Left lung (tissue), 10 donors: ENCODE measurements around the gene ANKS3. TPM values are rescaled to one million over a fixed set of nuclear protein-coding genes. Genes with fewer than 3 reads are reported as not detected.
A peak's percentile ranks its signal among the peaks of the same experiment; 100 is the strongest.

ENCODE experiments used
- ATAC-seq: fragments of 200-7000 bp; cut with Tn5 transposase; one replicate; pipeline ENCODE4 v1.9.1; 2020; ENCODE audit warnings: moderate library complexity
- DNase-seq, 4 donors: peaks; one replicate each; pipeline ENCODE4 v3.0.0-alpha.2; 2013 to 2020
- H3K27ac ChIP-seq, 2 donors: fragments of 200-600 bp; sonication (generic) in 1 of 2; one replicate each; pipeline versions ENCODE4 v1.5.0 to v1.8.0; 2020 to 2021
- H3K27me3 ChIP-seq, 2 donors: fragments of 200-600 bp; sonication (generic) in 1 of 2; one replicate each; pipeline versions ENCODE4 v1.5.0 to v1.8.0; 2020 to 2021
- H3K36me3 ChIP-seq, 2 donors: fragments of 200-600 bp; sonication (generic) in 1 of 2; one replicate each; pipeline versions ENCODE4 v1.5.0 to v1.8.0; 2020 to 2021
- H3K4me1 ChIP-seq, 2 donors: fragments of 200-600 bp; one replicate each; pipeline ENCODE4 v1.8.0; 2021
- H3K4me3 ChIP-seq, 2 donors: fragments of 200-600 bp; sonication (generic) in 1 of 2; one replicate each; pipeline versions ENCODE4 v1.5.0 to v1.8.0; 2020 to 2021; ENCODE audit warnings: mild to moderate bottlenecking in 1 of 2
- H3K9me3 ChIP-seq, 2 donors: fragments of 200-600 bp; sonication (generic) in 1 of 2; one replicate each; pipeline versions ENCODE4 v1.5.0 to v1.8.0; 2020 to 2021
- CTCF ChIP-seq, 2 donors: fragments of 200-600 bp; sonication (generic) in 1 of 2; IDR thresholded peaks; one replicate each; pipeline versions ENCODE4 v1.5.0 to v1.8.0; 2021; ENCODE audit warnings: antibody characterized with exemption in 2 of 2
- intact Hi-C, 2 donors: fragments of 100-400 bp; cut with DNase I; formaldehyde crosslinking; loops; one replicate each; pipeline versions ENCODE4 v1.11.2 to v1.14.2; 2022
- polyA plus RNA-seq, 6 donors: library from polyadenylated mRNA; unstranded; fragments of 120-200 nt; gene quantifications; one replicate each; pipeline ENCODE4 v1.2.1, GENCODE V29; 2013; ENCODE audit not compliant: insufficient read length in 6 of 6
- total RNA-seq, 2 donors: library from RNA; stranded (reverse); fragmentation: NEBNext Ultra II Directional; extraction: Animal tissue kit (Norgen Biotek cat#: 25700); gene quantifications; one replicate each; pipeline ENCODE4 v1.2.1, GENCODE V29; 2021
- donor health status: DM: no; HTN: yes; CAD: no.
- donor health status: DM: no; HTN: no; CAD: no.

ANKS3 gene
- total and polyA plus RNA-seq, 8 donors = 16.1 to 32.8 (median 26.7) TPM

- H3K36me3 ChIP-seq = peaks cover 0 to 71% of the 10 kb centered on the region in 2 donors
Observed at GRCh38 chr16:4680673-4681470, 53.2 kb downstream of the ANKS3 start.

GRCh38 chr16:4679850-4680636 is 54.0 kb downstream of the ANKS3 start:
- intact Hi-C loops = no loop called here
- peak overlapping the region; percentile 1 to 39 for H3K4me3 ChIP-seq
- peaks cover 4 to 61% of the 10 kb centered on the region in 2 donors for H3K4me1 ChIP-seq

More at GRCh38 chr16:4680673-4681470, 53.2 kb downstream of the ANKS3 start:
- H3K27ac ChIP-seq = peak overlapping the region; percentile 88 to 91
- H3K4me3 ChIP-seq = peak overlapping the region; percentile 1 to 39
- intact Hi-C loops = no loop called here
- peaks cover 4 to 55% of the 10 kb centered on the region in 2 donors for H3K4me1 ChIP-seq
- ATAC-seq (peak; percentile 29), DNase-seq (peak in 1 of 4 donors; percentile 81)
- no peaks in the 10 kb centered on the region for H3K9me3 ChIP-seq
- H3K27me3 ChIP-seq = no peaks in the 10 kb centered on the region
- no peak for TF ChIP-seq CTCF (IDR thresholded peaks at IDR 0.05)

GRCh38 chr16:4679156-4679849 is 54.8 kb downstream of the ANKS3 start:
- H3K27me3 ChIP-seq = no peaks in the 10 kb centered on the region
- no peak for TF ChIP-seq CTCF (IDR thresholded peaks at IDR 0.05)
- H3K4me1 ChIP-seq = peaks cover 4 to 61% of the 10 kb centered on the region in 2 donors
- peak in 1 of 4 donors; percentile 85 for DNase-seq
- no peaks in the 10 kb centered on the region for H3K9me3 ChIP-seq
- peak overlapping the region; percentile 88 to 91 for H3K27ac ChIP-seq
- peak overlapping the region; percentile 1 to 39 for H3K4me3 ChIP-seq
- no peak for ATAC-seq
- H3K36me3 ChIP-seq = peaks cover 0 to 63% of the 10 kb centered on the region in 2 donors
- intact Hi-C loops = no loop called here

More at GRCh38 chr16:4679850-4680636, 54.0 kb downstream of the ANKS3 start:
- ATAC-seq = peak; percentile 64
- Histone ChIP-seq H3K9me3 (no peaks in the 10 kb centered on the region), H3K27ac (peak overlapping the region; percentile 88 to 91), H3K36me3 (peaks cover 0 to 69% of the 10 kb centered on the region in 2 donors), H3K27me3 (no peaks in the 10 kb centered on the region)
- TF ChIP-seq CTCF (IDR thresholded peaks at IDR 0.05) = no peak
- DNase-seq = peak; percentile 40 to 97 (median 82)

- Histone ChIP-seq H3K4me1 (peaks cover 4 to 61% of the 10 kb centered on the region in 2 donors), H3K9me3 (no peaks in the 10 kb centered on the region), H3K27me3 (no peaks in the 10 kb centered on the region), H3K27ac (peak overlapping the region; percentile 88 to 91), H3K36me3 (peaks cover 0 to 63% of the 10 kb centered on the region in 2 donors), H3K4me3 (no peak overlapping the region)
- DNase-seq (no peak), ATAC-seq (no peak)
- intact Hi-C loops = no loop called here
- TF ChIP-seq CTCF (IDR thresholded peaks at IDR 0.05) = no peak
Observed at GRCh38 chr16:4678596-4678995, 55.5 kb downstream of the ANKS3 start.
